HG03342 (cell line): ENCODE measurements around the gene KRTAP5-10.
"Not testable (repeated sequence)": the region's sequence is repeated elsewhere in the genome, so short reads cannot be mapped to it uniquely, and the experiment has no call there.

Experiments used
- ATAC-seq: cut with Tn5 transposase; IDR thresholded peaks from one replicate; pipeline ENCODE4 v1.9.1; 2021; ENCODE audit warnings: mild to moderate bottlenecking, moderate library complexity; ENCODE audit not compliant: unreplicated experiment

KRTAP5-10 gene

DNA sequence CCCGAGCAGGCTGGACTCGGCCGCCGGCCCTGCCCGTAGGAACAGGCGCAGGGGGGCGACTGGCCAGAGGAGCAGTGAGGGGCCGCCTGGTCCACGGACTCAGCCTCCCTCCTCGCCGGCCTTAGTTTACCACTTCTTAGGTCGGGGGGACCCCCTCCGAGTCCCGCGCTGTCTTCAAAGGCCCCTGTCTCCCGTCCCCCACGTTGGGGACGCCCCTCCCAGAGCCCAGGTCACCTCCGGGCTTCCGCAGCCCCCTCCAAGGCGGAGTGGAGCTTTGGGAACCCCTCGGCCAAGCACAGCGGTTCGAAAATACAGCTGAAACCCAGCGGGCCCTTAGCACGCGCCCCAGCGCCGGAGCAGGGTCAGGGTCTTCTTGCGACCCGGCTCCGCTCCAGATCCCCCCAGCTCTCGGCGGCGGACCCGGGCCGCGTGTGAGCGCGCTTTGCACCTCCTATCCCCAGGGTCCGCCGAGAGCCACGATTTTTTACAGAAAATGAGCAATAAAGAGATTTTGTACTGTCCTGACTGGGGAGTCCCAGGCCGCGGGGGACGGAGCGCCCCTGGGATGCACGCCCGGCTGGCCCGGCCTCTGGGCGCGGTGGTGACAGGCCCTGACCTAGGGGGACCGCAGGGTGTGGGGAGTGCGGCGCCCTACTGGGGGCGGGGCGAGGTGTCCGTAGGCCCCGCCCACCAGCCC lies 42.3 kb downstream of the KRTAP5-10 start:
- ATAC-seq = not testable (repeated sequence)

DNA sequence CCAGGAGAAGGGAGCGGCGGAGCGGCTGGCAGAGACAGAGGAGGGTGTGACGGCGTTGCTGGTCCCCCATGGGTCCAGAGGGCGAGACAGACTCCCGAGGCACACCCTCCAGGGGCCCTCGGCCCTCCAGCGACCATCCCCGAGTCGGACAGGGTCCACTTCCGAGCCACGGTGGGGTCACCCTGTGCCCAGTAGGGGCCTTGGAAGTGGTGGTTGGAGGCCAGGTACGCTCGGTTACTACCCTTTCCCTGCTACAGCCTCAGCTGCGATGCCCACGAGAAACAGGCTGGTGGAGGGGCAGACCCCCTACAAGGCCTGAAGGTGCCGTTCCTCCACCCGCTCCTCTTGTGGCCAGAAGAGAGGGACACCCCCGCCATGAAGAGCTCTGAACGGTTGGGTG lies 42.9 kb downstream of the KRTAP5-10 start:
- ATAC-seq = not testable (repeated sequence)

DNA sequence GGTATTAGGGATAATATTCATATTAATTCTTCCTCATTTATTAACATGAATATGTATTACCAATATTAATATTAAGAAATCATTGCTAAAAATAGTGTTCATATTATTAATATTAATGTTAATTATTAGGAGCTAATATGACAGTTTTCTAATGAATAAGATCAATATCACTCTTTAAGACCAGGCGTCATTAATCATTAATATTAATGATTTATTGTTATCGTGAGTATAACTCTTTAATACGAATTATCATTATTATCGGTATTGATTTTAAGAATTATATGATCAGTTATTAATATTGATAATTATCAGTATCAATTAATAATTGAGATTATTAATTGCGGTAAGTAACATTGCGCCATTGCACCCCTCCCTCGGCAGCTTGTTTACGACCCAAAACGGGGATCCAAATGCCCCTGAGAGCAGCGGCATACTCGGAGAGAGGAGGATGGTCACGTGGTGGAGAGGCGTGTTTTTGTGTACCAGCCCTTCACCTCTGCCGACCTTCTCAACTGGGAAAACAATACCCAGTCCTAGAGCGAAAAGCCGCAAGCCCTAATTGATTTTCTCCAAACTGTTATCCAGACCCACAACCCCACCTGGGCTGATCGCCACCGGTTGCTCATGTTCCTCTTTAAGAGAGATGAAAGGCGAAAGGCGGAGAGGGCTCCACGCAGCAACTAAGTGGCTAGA lies 46.0 kb downstream of the KRTAP5-10 start:
- not testable (repeated sequence) for ATAC-seq

DNA sequence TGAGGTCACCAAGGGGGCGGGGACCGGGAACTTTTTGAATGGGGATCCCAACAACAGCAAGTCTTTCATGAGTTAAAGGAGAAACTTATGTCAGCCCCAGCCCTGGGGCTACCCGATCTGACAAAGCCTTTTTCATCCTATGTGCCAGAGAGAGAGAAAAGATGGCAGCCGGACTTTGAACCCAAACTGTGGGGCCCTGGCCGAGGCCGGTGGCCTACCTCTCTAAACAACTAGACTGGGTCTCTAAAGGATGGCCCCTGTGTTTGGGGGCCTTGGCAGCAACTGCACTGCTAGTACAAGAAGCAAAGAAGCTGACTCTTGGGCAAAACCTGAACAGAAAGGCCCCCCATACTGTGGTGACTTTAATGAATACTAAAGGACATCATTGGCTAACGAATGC lies 48.6 kb downstream of the KRTAP5-10 start:
- not testable (repeated sequence) for ATAC-seq

DNA sequence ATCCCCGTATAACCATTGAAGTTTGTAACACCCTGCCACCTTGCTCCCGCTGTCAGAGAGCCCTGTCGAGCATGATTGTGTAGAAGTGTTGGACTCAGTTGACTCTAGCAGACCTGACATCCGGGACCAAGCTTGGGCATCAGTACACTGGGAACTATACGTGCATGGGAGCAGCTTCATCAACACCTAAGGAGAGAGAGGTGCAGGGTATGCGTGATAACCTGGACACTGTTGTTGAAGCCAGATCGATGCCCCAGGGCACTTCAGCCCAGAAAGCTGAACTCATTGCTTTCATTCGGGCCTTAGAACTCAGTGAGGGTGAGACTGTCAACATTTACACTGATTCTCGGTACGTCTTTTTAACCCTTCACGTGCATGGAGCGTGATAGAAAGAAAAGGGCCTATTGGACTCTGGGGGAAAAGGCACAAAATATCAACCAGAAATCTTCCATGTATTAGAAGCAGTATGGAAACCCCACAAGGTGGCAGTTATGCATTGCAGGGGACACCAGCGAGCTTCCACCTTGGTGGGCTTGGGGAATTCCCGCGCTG lies 49.1 kb downstream of the KRTAP5-10 start:
- not testable (repeated sequence) for ATAC-seq

DNA sequence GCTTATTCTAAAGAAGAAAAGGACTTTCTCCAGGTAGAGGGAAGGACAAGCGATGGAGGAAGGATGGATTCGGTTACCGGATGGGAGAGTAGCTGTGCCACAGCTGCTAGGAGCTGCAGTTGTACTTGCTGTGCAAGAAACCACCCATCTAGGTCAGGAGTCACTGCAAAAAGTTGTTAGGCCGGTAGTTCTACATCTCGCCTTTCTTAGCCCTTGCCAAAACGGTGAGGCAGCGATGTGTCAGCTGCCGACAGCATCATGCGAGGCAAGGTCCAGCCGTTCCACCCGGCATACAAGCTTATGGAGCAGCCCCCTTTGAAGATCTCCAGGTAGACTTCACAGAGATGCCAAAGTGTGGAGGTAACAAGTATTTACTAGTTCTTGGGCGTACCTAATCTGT lies 49.6 kb downstream of the KRTAP5-10 start:
- ATAC-seq = not testable (repeated sequence)
